GM12878 (cell line): ENCODE data around the gene PLA2G15. TPM values are rescaled to one million over a fixed set of nuclear protein-coding genes. Genes with fewer than 3 reads are reported as not detected.

ENCODE experiments used
- ATAC-seq: fragments of 200-7000 bp; cut with Tn5 transposase; 3 replicates; pipeline ENCODE4 v1.9.1; 2020; ENCODE audit warnings: mild to moderate bottlenecking, moderate library complexity
- BruUV-seq: library from RNA; stranded (reverse); fragments of 400-500 nt; replicated peaks from 2 replicates; lab custom pipeline; 2021; lab: Mats Ljungman, UMichigan
- CTCF ChIA-PET: fragments of 300-600 bp; sonication (Branson Sonifier 250); formaldehyde crosslinking; extraction: SDS; loops from one replicate; lab custom pipeline; 2021; ENCODE audit warnings: inconsistent platforms; lab: Yijun Ruan, JAX
- POLR2A ChIA-PET: fragments of 350-600 bp; formaldehyde crosslinking; extraction: SDS; loops from one replicate; lab custom pipeline; 2021; ENCODE audit warnings: inconsistent platforms; lab: Charles Lee
- RAD21 ChIA-PET: fragments of 300-600 bp; sonication (Branson Sonifier 250); formaldehyde crosslinking; loops from one replicate; lab custom pipeline; 2023; ENCODE audit warnings: antibody characterized with exemption; ENCODE audit not compliant: unreplicated experiment; lab: Charles Lee
- SMC1A ChIA-PET: fragments of 300-600 bp; sonication (Branson Sonifier 250); formaldehyde crosslinking; loops from one replicate; lab custom pipeline; 2023; ENCODE audit not compliant: unreplicated experiment, uncharacterized antibody; lab: Charles Lee
- DNase-seq: peaks from one replicate; pipeline ENCODE4 v3.0.0-alpha.2; 2011; ENCODE audit warnings: low read depth, low spot score
- FAIRE-seq: peaks from 3 replicates; lab custom pipeline; 2011; peaks lifted over from hg19 to GRCh38; lab: Jason Lieb, UNC
- H2AFZ ChIP-seq: 2 replicates; pipeline ENCODE4 v1.6.0; 2011; ENCODE audit warnings: low read depth, low read length, control low read depth; ENCODE audit not compliant: control insufficient read depth
- H3K27ac ChIP-seq: 2 replicates; pipeline ENCODE4 v1.5.1; 2011; ENCODE audit warnings: control low read depth; ENCODE audit not compliant: control insufficient read depth, insufficient read depth
- H3K27me3 ChIP-seq, 2 experiments: replicated peaks in 1 of 2; 2 replicates each; pipeline versions ENCODE4 v1.6.0 to v1.6.1; 2011; ENCODE audit warnings: low read length in 1 of 2; ENCODE audit not compliant: control insufficient read depth in 2 of 2, insufficient read depth in 2 of 2
- H3K36me3 ChIP-seq, 2 experiments: 2 replicates each; pipeline ENCODE4 v1.5.1; 2011; ENCODE audit warnings: low read length in 1 of 2; ENCODE audit not compliant: control insufficient read depth in 2 of 2, insufficient read depth in 2 of 2
- H3K4me1 ChIP-seq: 2 replicates; pipeline ENCODE4 v1.6.1; 2011; ENCODE audit warnings: mild to moderate bottlenecking, low read length, moderate library complexity, mixed read lengths; ENCODE audit not compliant: control insufficient read depth, insufficient read depth
- H3K4me2 ChIP-seq: 2 replicates; pipeline ENCODE4 v1.6.0; 2011; ENCODE audit warnings: control low read depth; ENCODE audit not compliant: control insufficient read depth, insufficient read depth
- H3K4me3 ChIP-seq: fragments of 200-600 bp; sonication (generic); 2 replicates; pipeline ENCODE4 v1.5.1; 2016
- H3K79me2 ChIP-seq: 2 replicates; pipeline ENCODE4 v1.6.0; 2011; ENCODE audit warnings: low read length; ENCODE audit not compliant: control insufficient read depth, insufficient read depth
- H3K9ac ChIP-seq: 2 replicates; pipeline ENCODE4 v1.8.0; 2011; ENCODE audit warnings: low read length, control low read depth, mixed read lengths; ENCODE audit not compliant: control insufficient read depth, insufficient read depth
- H3K9me3 ChIP-seq: replicated peaks from 3 replicates; pipeline ENCODE4 v1.5.1; 2011; ENCODE audit warnings: mild to moderate bottlenecking, low read length; ENCODE audit not compliant: control insufficient read depth, insufficient read depth
- H4K20me1 ChIP-seq: 2 replicates; pipeline ENCODE4 v1.6.0; 2011; ENCODE audit not compliant: control insufficient read depth, insufficient read depth
- CREM ChIP-seq: IDR thresholded peaks from 2 replicates; pipeline ENCODE4 v1.6.1; 2014; ENCODE audit warnings: antibody characterized with exemption, low read depth
- DPF2 ChIP-seq: fragments of 450-650 bp; IDR thresholded peaks from 2 replicates; pipeline ENCODE4 v1.6.1; 2017; ENCODE audit warnings: mild to moderate bottlenecking
- EED ChIP-seq: sonication (generic); IDR thresholded peaks from 2 replicates; pipeline ENCODE4 v1.6.1; 2016; ENCODE audit warnings: antibody characterized with exemption, low read depth
- MTA3 ChIP-seq: IDR thresholded peaks from 2 replicates; pipeline ENCODE4 v1.6.1; 2012; ENCODE audit warnings: low read length, inconsistent platforms, borderline replicate concordance
- MYB ChIP-seq: fragments of 150-350 bp; IDR thresholded peaks from 2 replicates; pipeline ENCODE4 v1.6.1; 2014; ENCODE audit warnings: mild to moderate bottlenecking, low read depth, low read length, borderline replicate concordance
- ZNF24 ChIP-seq: fragments of 450-650 bp; IDR thresholded peaks from 2 replicates; pipeline ENCODE4 v1.6.1; 2017; ENCODE audit warnings: antibody characterized with exemption, mild to moderate bottlenecking
- WGBS: methylation state at CpG from one replicate; pipeline ENCODE4 v1.1.6; 2016; ENCODE audit warnings: low lambda C conversion rate; ENCODE audit not compliant: insufficient replicate concordance, insufficient coverage; ENCODE audit errors: missing lambda C conversion rate; 5-methylcytosine and 5-hydroxymethylcytosine counted together
- in situ Hi-C: fragments of 300-500 bp; cut with MboI; formaldehyde crosslinking; loops from 9 replicates; pipeline ENCODE4 v1.14.3; 2018; ENCODE audit warnings: mixed read lengths
- intact Hi-C: fragments of 100-400 bp; cut with micrococcal nuclease; formaldehyde crosslinking; loops from one replicate; pipeline ENCODE4 v1.14.2; 2022; ENCODE audit not compliant: unreplicated experiment
- polyA plus RNA-seq, 11 experiments: library from polyadenylated mRNA; depleted of rRNA in 4 of 11; unstranded in 6 of 11; stranded (reverse) in 5 of 11; fragments of >200 nt; fragmentation: Nextera tagmentation in 4 of 11; fragmentation: Illumina TruSeq in 1 of 11; extraction: Ambion mirVana in 4 of 11; extraction: Trizol in 1 of 11; gene quantifications; 1 replicate in 1 of 11; 2 replicates in 10 of 11; pipeline versions ENCODE4 v1.2.1 to v1.2.3, GENCODE V29; 2011 to 2016; ENCODE audit warnings: inconsistent platforms in 2 of 11, missing spikeins in 2 of 11, low read depth in 1 of 11
- total RNA-seq, 4 experiments: library from RNA; depleted of rRNA in 3 of 4; stranded (reverse); fragments of >200 nt in 3 of 4; fragmentation: Illumina TruSeq in 1 of 4; extraction: Trizol in 1 of 4; gene quantifications; 2 replicates each; pipeline versions ENCODE4 v1.2.1 to v1.2.3, GENCODE V29; 2013 to 2021
- TF ChIP-seq, protein P1 (sequence below): fragments of 450-650 bp; IDR thresholded peaks from 2 replicates; pipeline ENCODE4 v1.6.1; 2017; ENCODE audit warnings: mild to moderate bottlenecking, low read depth, inconsistent platforms; ENCODE audit not compliant: poor library complexity, severe bottlenecking
- TF ChIP-seq, protein P2 (sequence below): fragments of 450-650 bp; IDR thresholded peaks from 2 replicates; pipeline ENCODE4 v1.6.1; 2017; ENCODE audit warnings: antibody characterized with exemption, mild to moderate bottlenecking, moderate library complexity

PLA2G15 gene
- total and polyA plus RNA-seq, 10 of the 15 experiments (the other 5 are each of a cell fraction or from before 2014, with no cell fraction given), result 0.31 to 9.4 (median 6.8) TPM

DNA sequence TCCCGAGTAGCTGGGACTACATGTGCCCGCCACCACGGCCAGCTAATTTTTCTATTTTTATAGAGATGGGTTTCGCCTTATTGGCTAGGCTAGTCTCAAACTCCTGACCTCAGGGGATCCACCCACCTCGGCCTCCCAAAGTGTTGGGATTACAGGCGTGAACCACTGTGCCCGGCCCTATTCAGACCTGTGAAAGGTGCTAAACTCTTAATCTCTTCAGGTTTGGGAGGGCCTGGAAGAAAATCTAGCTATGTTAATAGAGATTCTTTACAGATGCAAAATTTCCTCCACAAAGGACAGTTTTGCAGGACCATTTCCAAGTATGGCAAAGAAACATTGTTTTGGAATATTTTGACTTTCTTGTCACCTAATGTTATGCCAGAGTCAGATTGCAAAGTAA is 3.1 kb upstream of the PLA2G15 start:
- CTCF ChIA-PET, result interaction anchor here (2.6 to 7.5 kb wide), 3 partner anchors 10 to 86 kb away, joined by 15 to 108 read pairs (median 64); partner anchors contain the start of gene SLC7A6
- FAIRE-seq (no peak), ATAC-seq (no peak), DNase-seq (no peak)
- no peaks in the 10 kb centered on the region for H3K9me3 ChIP-seq
- H3K9ac ChIP-seq, result no peak overlapping the region
- no peaks in the 10 kb centered on the region for H3K27me3 ChIP-seq
- H4K20me1 ChIP-seq, result no peaks in the 10 kb centered on the region
- RAD21 ChIA-PET, result interaction anchor here (1.2 to 2.9 kb wide), 4 partner anchors 20 to 86 kb away, joined by 3 to 17 read pairs (median 8); no protein-coding TSS in a partner anchor
- H3K27ac ChIP-seq, result no peak overlapping the region
- no peak for TF ChIP-seq ZNF24
- in situ Hi-C loops, result no loop called here
- H2AFZ ChIP-seq, result no peak overlapping the region
- no peak overlapping the region for H3K4me2 ChIP-seq
- SMC1A ChIA-PET, result interaction anchor here (2.2 to 3.4 kb wide), 2 partner anchors 15 to 86 kb away, joined by 10 to 13 read pairs; no protein-coding TSS in a partner anchor
- 83% methylated on average over 7 of the region's 7 CpGs for WGBS
- BruUV-seq, result no TSS peak
- peaks cover 16% of the 10 kb centered on the region for H3K4me1 ChIP-seq
- no peaks in the 10 kb centered on the region for H3K79me2 ChIP-seq
- POLR2A ChIA-PET, result interaction anchor here (1.5 kb wide), 1 partner anchor 87 kb away, joined by 3 read pairs; no protein-coding TSS in a partner anchor
- no peak overlapping the region for H3K4me3 ChIP-seq
- intact Hi-C loops, result no loop called here
- H3K36me3 ChIP-seq, result no peaks in the 10 kb centered on the region

DNA sequence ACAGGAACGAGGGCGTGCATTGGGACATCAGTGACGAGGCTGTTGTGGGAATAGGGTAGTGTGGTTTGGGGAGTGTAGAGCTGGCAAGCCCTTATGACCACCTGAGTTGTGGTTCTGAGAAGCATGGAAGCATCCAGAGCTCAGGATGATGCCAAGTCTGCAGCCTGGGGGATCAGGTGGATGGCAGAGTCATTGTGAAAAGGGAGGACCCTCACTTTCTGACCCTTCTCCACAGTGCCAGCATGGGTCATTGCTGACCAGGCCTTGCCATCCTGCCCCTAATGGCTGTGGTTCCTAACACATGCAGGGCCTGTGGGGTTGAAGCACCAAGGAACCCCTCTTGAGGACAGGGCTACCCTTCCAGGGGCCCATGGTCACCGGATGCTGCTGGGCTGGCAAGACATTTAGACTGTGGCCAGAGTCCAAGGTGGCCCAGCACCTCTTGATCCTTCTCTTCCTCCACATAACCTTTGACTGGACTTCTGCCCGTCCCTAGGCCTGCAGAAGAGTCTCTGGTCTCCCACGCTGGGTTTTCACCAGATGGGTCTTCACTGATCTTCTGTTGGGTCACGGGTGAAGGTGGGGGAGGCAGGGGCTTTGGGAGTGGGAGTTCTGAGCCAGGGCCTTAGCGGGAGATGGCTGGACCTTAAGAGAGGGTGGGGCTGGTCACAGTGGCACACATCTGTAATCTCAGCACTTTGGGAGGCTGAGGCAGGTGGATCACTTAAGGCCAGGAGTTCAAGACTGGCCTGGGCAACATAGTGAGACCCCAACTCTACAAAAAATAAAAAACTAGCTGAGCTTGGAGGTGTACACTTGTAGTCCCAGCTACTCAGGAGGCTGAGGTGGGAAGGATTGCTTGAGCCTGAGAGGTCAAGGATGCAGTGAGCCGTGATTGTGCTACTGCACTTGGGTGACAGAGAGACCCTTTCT is 2.0 kb upstream of the PLA2G15 start:
- Histone ChIP-seq H3K79me2 (no peaks in the 10 kb centered on the region), H3K4me2 (no peak overlapping the region), H3K9ac (no peak overlapping the region), H3K4me3 (no peak overlapping the region), H3K27me3 (no peaks in the 10 kb centered on the region), H3K27ac (no peak overlapping the region), H3K4me1 (peaks cover 18% of the 10 kb centered on the region), H4K20me1 (no peaks in the 10 kb centered on the region), H3K9me3 (no peaks in the 10 kb centered on the region), H2AFZ (no peak overlapping the region), H3K36me3 (no peaks in the 10 kb centered on the region)
- ATAC-seq, result no peak
- ChIA-PET CTCF (interaction anchor here (1.5 to 7.5 kb wide), 3 partner anchors 15 to 85 kb away, joined by 5 to 108 read pairs (median 64); partner anchors contain the start of gene SLC7A6), SMC1A (interaction anchor here (1.3 to 3.4 kb wide), 3 partner anchors 14 to 68 kb away, joined by 4 to 10 read pairs (median 5); partner anchors contain the start of genes PRMT7 and SLC7A6OS), RAD21 (interaction anchor here (0.7 to 2.9 kb wide), 4 partner anchors 18 to 281 kb away, joined by 3 to 17 read pairs (median 5); no protein-coding TSS in a partner anchor), POLR2A (interaction anchor here (0.6 to 2.0 kb wide), 8 partner anchors 17 to 419 kb away, joined by 5 to 14 read pairs (median 6); no protein-coding TSS in a partner anchor)
- DNase-seq, result no peak
- no peak for TF ChIP-seq MTA3
- TF ChIP-seq, protein P1, sequence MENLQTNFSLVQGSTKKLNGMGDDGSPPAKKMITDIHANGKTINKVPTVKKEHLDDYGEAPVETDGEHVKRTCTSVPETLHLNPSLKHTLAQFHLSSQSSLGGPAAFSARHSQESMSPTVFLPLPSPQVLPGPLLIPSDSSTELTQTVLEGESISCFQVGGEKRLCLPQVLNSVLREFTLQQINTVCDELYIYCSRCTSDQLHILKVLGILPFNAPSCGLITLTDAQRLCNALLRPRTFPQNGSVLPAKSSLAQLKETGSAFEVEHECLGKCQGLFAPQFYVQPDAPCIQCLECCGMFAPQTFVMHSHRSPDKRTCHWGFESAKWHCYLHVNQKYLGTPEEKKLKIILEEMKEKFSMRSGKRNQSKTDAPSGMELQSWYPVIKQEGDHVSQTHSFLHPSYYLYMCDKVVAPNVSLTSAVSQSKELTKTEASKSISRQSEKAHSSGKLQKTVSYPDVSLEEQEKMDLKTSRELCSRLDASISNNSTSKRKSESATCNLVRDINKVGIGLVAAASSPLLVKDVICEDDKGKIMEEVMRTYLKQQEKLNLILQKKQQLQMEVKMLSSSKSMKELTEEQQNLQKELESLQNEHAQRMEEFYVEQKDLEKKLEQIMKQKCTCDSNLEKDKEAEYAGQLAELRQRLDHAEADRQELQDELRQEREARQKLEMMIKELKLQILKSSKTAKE, result no peak
- TF ChIP-seq, protein P2, sequence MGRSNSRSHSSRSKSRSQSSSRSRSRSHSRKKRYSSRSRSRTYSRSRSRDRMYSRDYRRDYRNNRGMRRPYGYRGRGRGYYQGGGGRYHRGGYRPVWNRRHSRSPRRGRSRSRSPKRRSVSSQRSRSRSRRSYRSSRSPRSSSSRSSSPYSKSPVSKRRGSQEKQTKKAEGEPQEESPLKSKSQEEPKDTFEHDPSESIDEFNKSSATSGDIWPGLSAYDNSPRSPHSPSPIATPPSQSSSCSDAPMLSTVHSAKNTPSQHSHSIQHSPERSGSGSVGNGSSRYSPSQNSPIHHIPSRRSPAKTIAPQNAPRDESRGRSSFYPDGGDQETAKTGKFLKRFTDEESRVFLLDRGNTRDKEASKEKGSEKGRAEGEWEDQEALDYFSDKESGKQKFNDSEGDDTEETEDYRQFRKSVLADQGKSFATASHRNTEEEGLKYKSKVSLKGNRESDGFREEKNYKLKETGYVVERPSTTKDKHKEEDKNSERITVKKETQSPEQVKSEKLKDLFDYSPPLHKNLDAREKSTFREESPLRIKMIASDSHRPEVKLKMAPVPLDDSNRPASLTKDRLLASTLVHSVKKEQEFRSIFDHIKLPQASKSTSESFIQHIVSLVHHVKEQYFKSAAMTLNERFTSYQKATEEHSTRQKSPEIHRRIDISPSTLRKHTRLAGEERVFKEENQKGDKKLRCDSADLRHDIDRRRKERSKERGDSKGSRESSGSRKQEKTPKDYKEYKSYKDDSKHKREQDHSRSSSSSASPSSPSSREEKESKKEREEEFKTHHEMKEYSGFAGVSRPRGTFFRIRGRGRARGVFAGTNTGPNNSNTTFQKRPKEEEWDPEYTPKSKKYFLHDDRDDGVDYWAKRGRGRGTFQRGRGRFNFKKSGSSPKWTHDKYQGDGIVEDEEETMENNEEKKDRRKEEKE, result no peak
- TF ChIP-seq CREM, result no peak
- no peak for TF ChIP-seq DPF2
- no peak for TF ChIP-seq MYB
- TF ChIP-seq EED, result no peak
- WGBS, result 73% methylated on average over 9 of the region's 9 CpGs
- in situ Hi-C loops, result no loop called here
- intact Hi-C loops, result no loop called here
- no peak for FAIRE-seq
- BruUV-seq, result no TSS peak
